Right lobe of liver (tissue), 6 donors: Measurements from ENCODE around the gene TBCC. TPM values are rescaled to one million over a fixed set of nuclear protein-coding genes. Genes with fewer than 3 reads are reported as not detected.

Source experiments
- ATAC-seq, 4 donors: fragments of 200-7000 bp; cut with Tn5 transposase; one replicate each; pipeline ENCODE4 v1.9.1; 2020; ENCODE audit warnings: mild to moderate bottlenecking in 4 of 4, moderate library complexity in 4 of 4
- DNase-seq, 3 donors: peaks; one replicate each; pipeline ENCODE4 v3.0.0-alpha.2; 2020
- H3K27ac ChIP-seq, 3 donors: fragments of 200-600 bp; one replicate each; pipeline ENCODE4 v1.8.0; 2022
- H3K27me3 ChIP-seq, 2 donors: fragments of 200-600 bp; one replicate each; pipeline ENCODE4 v1.8.0; 2022
- H3K36me3 ChIP-seq, 4 donors: fragments of 200-600 bp; sonication (generic) in 1 of 4; one replicate each; pipeline versions ENCODE4 v1.5.1 to v1.8.0; 2017 to 2022; ENCODE audit warnings: control low read depth in 1 of 4
- H3K4me1 ChIP-seq, 4 donors: fragments of 200-600 bp; sonication (generic) in 1 of 4; one replicate each; pipeline versions ENCODE4 v1.5.1 to v1.8.0; 2017 to 2022; ENCODE audit warnings: control low read depth in 1 of 4
- H3K4me3 ChIP-seq, 3 donors: fragments of 200-600 bp; one replicate each; pipeline ENCODE4 v1.8.0; 2022
- H3K9me3 ChIP-seq, 4 donors: fragments of 200-600 bp; sonication (generic) in 1 of 4; one replicate each; pipeline versions ENCODE4 v1.5.1 to v1.8.0; 2017 to 2022; ENCODE audit warnings: control low read depth in 1 of 4
- POLR2A ChIP-seq: fragments of 450-650 bp; IDR thresholded peaks from one replicate; pipeline ENCODE4 v1.6.1; 2017; ENCODE audit warnings: antibody characterized with exemption, mild to moderate bottlenecking
- WGBS: methylation state at CpG from one replicate; pipeline ENCODE4 v1.1.6; 2018; ENCODE audit warnings: low coverage, low lambda C conversion rate; ENCODE audit not compliant: insufficient coverage; ENCODE audit errors: missing lambda C conversion rate; 5-methylcytosine and 5-hydroxymethylcytosine counted together
- intact Hi-C, 2 donors: fragments of 100-400 bp; cut with DNase I; formaldehyde crosslinking; loops; one replicate each; pipeline versions ENCODE4 v1.11.2 to v1.14.1; 2022
- total RNA-seq, 6 experiments: library from RNA; depleted of rRNA in 2 of 6; stranded (reverse); fragments of >200 nt in 2 of 6; fragmentation: NEBNext Ultra II Directional in 3 of 6; extraction: Animal tissue kit (Norgen Biotek cat#: 25700) in 3 of 6; gene quantifications; one replicate each; pipeline versions ENCODE4 v1.1.0 to v1.2.4, GENCODE V29; 2016 to 2023
- TF ChIP-seq, protein P1 (sequence below), 4 donors: fragments of 200-600 bp in 3 of 4; fragments of 450-650 bp in 1 of 4; IDR thresholded peaks; one replicate each; pipeline versions ENCODE4 v1.5.1 to v1.8.0; 2016 to 2022; ENCODE audit warnings: antibody characterized with exemption in 4 of 4, mild to moderate bottlenecking in 2 of 4
- donor health status: DM: no; HTN: yes; CAD: no.
- donor health status: DM: no; HTN: no; CAD: no.
- donor health status: DM: no; HTN: no; CAD: no.
- donor health status: DM: no; HTN: yes; CAD: no.
- donor health status: DM: no; HTN: yes; CAD: no.

TBCC gene
- total RNA-seq, 6 experiments from 2014 or later = 5.4 to 12.2 (median 6.3) TPM

DNA sequence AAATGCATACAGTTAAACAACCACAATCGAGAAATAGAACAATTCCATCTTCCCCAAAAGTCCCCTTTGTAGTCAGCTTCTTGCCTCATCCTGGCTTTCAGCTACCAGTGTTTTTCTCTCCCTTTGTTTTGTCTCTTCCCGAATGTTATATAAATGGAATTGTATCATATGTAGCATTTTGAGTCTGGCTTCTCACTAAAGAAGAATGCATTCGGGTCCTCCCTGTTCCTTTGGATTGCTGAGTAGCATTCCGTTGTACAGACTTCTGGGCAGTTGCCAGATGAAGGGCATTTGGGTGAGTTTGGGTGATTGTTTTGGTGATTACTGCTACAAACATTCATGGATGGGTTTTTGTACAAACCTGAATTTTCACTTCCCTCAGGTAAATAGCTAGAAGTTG lies 51.3 kb downstream of the TBCC start:
- ATAC-seq (no peak), DNase-seq (peak in 1 of 3 donors; percentile 16)
- intact Hi-C loops = no loop called here
- no peaks in the 10 kb centered on the region for H3K27me3 ChIP-seq
- H3K9me3 ChIP-seq = no peaks in the 10 kb centered on the region
- H3K36me3 ChIP-seq = peaks cover 0 to 43% (median 26%) of the 10 kb centered on the region in 4 donors
- no peaks in the 10 kb centered on the region for H3K4me1 ChIP-seq
- H3K27ac ChIP-seq = no peak overlapping the region
- no peak overlapping the region for H3K4me3 ChIP-seq
- WGBS = 81% methylated on average over 4 of the region's 4 CpGs
- TF ChIP-seq, protein P1, sequence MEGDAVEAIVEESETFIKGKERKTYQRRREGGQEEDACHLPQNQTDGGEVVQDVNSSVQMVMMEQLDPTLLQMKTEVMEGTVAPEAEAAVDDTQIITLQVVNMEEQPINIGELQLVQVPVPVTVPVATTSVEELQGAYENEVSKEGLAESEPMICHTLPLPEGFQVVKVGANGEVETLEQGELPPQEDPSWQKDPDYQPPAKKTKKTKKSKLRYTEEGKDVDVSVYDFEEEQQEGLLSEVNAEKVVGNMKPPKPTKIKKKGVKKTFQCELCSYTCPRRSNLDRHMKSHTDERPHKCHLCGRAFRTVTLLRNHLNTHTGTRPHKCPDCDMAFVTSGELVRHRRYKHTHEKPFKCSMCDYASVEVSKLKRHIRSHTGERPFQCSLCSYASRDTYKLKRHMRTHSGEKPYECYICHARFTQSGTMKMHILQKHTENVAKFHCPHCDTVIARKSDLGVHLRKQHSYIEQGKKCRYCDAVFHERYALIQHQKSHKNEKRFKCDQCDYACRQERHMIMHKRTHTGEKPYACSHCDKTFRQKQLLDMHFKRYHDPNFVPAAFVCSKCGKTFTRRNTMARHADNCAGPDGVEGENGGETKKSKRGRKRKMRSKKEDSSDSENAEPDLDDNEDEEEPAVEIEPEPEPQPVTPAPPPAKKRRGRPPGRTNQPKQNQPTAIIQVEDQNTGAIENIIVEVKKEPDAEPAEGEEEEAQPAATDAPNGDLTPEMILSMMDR (IDR thresholded peaks at IDR 0.05) = no peak
- TF ChIP-seq POLR2A = no peak

Other genes starting within 250 kb of the TBCC start
- 10 to 100 TPM; 14.0 to 22.8 (median 16.7) TPM for gene UBR2, start 182.1 kb downstream of the TBCC start, total RNA-seq
- gene PRPH2, start 23.5 kb downstream of the TBCC start, total RNA-seq = under 1 TPM in 1 of 6 experiments, not detected in 5; 0.16 TPM
- gene BICRAL, start 35.9 kb upstream of the TBCC start, total RNA-seq = 1 to 10 TPM; 4.3 to 6.0 (median 5.5) TPM
- 100 to 1,000 TPM in 1 of 6 experiments, 10 to 100 TPM in 5; 36.6 to 114 (median 44.2) TPM for gene RPL7L1, start 133.5 kb upstream of the TBCC start, total RNA-seq
- gene PTCRA, start 169.9 kb upstream of the TBCC start, total RNA-seq = under 1 TPM in 3 of 6 experiments, not detected in 3; 0.31 to 0.46 (median 0.37) TPM
- 10 to 100 TPM; 11.1 to 75.4 (median 28.8) TPM for gene CNPY3, start 183.4 kb upstream of the TBCC start, total RNA-seq
- 100 to 1,000 TPM in 3 of 6 experiments, 10 to 100 TPM in 3; 13.7 to 470 (median 107) TPM for gene GNMT, start 214.7 kb upstream of the TBCC start, total RNA-seq
- 10 to 100 TPM; 15.7 to 25.9 (median 21.3) TPM for gene PEX6, start 233.1 kb upstream of the TBCC start, total RNA-seq
- gene PPP2R5D, start 238.5 kb upstream of the TBCC start, total RNA-seq = 10 to 100 TPM; 11.5 to 24.0 (median 16.3) TPM